Colon (tissue), 2 donors: Measurements from ENCODE around the gene SASH1.

ENCODE experiments used
- FAIRE-seq: peaks from 2 replicates; lab custom pipeline; 2012; peaks lifted over from hg19 to GRCh38; lab: Jason Lieb, UNC
- donor health status: control.
- donor health status: control.

Gene SASH1

GRCh38 chr6:148342350-148343046, at the start of gene SASH1:
Gene SASH1, plus strand, starts transcription at chr6:148342838. Its CDS starts 230 bp downstream, at chr6:148343068.
- FAIRE-seq = no peak

- no peak for FAIRE-seq
Observed at GRCh38 chr6:148293181-148293995, 49.2 kb upstream of the SASH1 start.

- no peak for FAIRE-seq
Observed at GRCh38 chr6:148294059-148294458, 48.6 kb upstream of the SASH1 start.

GRCh38 chr6:148295261-148295887, 47.3 kb upstream of the SASH1 start:
- no peak for FAIRE-seq

DNA sequence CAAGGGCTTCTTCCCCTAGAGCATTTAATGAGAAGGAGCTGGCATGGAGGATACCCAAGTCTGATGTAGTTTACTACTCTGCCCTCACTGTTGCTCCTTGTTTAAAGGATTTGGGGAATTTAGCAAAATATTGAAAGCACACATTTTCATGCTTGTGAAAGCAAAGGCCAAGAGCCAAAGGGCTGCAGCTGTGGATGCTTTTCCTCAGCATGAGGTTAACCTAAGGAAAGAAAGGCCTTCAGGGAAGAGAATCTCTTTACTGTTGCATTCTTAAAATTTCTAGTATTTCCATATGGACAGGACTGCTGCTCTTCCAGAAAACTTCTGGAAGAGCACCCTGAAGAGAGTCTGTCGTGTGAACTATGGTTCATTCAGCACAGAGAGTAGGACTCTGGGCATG, 45.9 kb upstream of the SASH1 start:
- no peak for FAIRE-seq

GRCh38 chr6:148298683-148299082, 44.0 kb upstream of the SASH1 start:
- no peak for FAIRE-seq

DNA sequence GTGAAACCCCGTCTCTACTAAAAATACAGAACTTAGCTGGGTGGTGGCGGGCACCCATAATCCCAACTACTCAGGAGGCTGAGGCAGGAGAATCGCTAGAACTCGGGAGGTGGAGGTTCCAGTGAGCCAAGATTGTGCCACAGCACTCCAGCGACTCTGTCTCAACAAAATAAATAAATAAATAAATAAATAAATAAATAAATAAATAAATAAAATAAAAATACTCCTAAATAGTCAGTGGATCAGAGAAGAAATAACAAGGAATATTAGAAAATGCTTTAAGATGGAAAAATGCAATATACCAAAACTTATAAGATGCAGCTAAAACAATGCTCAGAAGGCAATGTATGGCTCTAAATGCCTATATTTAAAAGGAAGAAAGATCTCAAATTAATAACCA, 39.0 kb upstream of the SASH1 start:
- no peak for FAIRE-seq

GRCh38 chr6:148304976-148305375, 37.7 kb upstream of the SASH1 start:
- FAIRE-seq = no peak

GRCh38 chr6:148306286-148306685, 36.4 kb upstream of the SASH1 start:
- no peak for FAIRE-seq

- FAIRE-seq = no peak
Observed at GRCh38 chr6:148307405-148307804, 35.2 kb upstream of the SASH1 start.

DNA sequence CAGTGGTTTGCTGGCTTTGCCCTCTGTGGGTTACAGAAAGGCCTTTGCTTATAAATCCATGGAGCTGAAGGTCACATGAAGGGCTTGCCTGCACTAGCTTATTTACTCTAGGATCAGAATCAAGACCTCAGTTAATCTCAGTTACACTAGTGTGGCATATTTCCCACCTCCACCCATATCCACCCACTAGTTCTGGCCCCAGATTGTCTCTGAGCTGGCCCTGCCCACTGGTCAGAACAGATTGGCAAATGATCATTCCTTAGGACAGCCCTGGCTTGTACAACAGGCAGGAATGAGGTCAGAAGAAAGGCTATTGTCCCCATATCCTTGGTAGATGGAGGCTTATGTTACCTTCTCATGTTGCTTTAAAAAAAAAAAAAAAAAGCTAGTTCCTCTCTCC, 33.3 kb upstream of the SASH1 start:
- FAIRE-seq = no peak

GRCh38 chr6:148311966-148312669, 30.5 kb upstream of the SASH1 start:
- FAIRE-seq = no peak

GRCh38 chr6:148313488-148313887, 29.1 kb upstream of the SASH1 start:
- FAIRE-seq = no peak

DNA sequence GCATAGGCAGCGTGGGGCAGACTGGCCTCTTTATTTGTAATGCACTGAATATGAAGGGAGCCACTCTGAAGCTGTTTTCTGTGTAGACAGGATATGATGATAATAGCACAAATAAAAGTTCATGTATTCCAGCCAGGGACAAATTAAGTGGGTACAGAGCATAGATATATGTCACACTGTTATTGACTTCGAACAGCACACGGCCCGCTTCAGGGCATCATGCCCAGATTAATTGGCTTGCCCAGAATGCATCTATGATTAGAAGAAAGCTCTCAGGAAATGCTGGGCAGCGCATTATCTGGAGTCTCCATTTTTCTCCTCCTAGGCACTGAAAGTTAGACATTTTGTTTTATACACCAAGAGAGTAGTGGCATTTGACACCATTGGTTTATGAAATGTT, 26.3 kb upstream of the SASH1 start:
- no peak for FAIRE-seq

DNA sequence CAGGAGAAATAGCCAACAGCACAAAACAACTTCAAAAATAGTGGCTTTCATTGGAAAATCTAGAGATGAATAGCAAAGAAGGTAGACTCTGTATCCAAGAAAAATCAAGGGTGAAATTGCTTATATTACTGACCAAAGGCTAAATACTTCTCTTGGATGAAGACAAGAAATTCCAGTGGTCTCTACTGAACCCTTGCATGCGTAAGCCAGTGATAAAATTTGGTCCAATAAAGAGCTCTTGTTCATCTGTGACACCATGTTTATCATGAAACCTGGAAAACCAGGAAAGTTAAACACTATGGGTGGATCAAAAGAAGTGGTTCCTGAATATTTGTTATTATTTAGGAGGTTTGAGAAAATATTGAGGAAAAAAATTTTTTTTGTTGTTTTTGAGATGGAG, 25.6 kb upstream of the SASH1 start:
- no peak for FAIRE-seq

DNA sequence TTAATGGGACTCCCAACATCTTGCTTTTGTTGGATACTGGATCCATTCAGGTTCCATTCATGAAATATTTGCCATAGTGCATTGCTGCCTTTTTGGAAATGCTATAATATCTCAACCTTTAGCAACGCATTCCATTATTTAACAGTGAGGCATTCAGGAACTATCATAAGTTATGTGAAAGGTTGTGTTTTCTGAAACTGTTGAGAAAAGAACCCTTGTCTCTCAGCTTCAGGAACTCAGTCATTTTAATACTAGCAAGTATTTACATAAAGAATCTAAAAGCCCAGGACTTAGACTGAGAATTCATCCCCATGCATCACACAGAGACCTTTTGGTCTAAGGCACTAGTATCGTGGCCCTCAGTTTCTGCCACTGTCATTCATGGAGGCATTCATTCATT, 24.9 kb upstream of the SASH1 start:
- no peak for FAIRE-seq

DNA sequence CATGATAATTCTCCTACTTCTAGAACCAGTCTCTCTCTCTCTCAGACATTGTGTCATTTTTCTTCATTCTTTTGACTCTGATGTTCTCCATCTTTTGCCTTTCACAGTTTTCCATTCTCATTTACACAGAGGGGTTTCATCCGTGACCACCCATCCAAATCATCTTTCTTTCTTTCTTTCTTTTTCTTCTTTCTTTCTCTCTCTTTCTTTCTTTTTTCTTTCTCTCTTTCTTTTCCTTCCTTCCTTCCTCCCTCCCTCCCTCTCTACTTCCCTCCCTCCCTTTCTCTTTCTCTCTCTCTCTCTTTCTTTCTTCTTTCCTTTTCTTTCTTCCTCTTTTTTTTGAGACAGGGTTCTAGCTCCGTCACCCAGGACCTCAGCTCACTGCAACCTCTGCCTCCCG, 19.9 kb upstream of the SASH1 start:
- no peak for FAIRE-seq

DNA sequence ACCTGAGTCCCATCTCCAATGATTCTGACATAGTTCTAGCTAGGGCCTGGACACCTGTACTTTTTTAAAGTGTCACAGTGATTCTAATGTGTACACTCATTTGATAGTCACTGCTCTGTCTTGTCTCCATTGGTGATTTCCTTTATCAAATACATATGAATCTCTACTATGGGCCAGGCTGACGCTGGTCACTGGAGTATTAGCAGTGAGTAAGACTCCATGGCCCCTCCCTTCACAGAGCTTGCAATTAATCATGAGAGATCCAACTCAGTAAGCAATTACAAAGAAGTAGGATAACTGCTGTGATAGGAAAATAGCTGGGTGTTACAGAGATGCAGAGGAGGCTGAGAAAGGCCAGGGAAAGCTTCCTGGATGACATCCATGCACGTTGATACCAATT, 19.3 kb upstream of the SASH1 start:
- no peak for FAIRE-seq

GRCh38 chr6:148324297-148324985, 18.2 kb upstream of the SASH1 start:
- no peak for FAIRE-seq

- FAIRE-seq = no peak
Observed at GRCh38 chr6:148325316-148326068, 17.1 kb upstream of the SASH1 start.

- no peak for FAIRE-seq
Observed at GRCh38 chr6:148328876-148329555, 13.6 kb upstream of the SASH1 start.
